Trophoblast cell (in vitro differentiated cells and primary cell): ENCODE measurements around the gene NEAT1.

Experiments
- DNase-seq, 2 donors: peaks; one replicate each; pipeline ENCODE4 v3.0.0-alpha.2; 2016
- H2AFZ ChIP-seq: 2 replicates; pipeline ENCODE4 v1.6.1; 2013; ENCODE audit warnings: low read length, moderate library complexity, mild to moderate bottlenecking; ENCODE audit not compliant: insufficient read depth, poor library complexity
- H2AK5ac ChIP-seq: 2 replicates; pipeline ENCODE4 v1.6.1; 2013; ENCODE audit warnings: mild to moderate bottlenecking, low read length
- H2BK120ac ChIP-seq: 2 replicates; pipeline ENCODE4 v1.6.1; 2013; ENCODE audit warnings: low read length, mild to moderate bottlenecking, moderate library complexity; ENCODE audit not compliant: insufficient read depth, poor library complexity
- H2BK12ac ChIP-seq: 2 replicates; pipeline ENCODE4 v1.6.1; 2013; ENCODE audit warnings: mild to moderate bottlenecking, low read length, moderate library complexity
- H2BK5ac ChIP-seq: 2 replicates; pipeline ENCODE4 v1.6.1; 2013; ENCODE audit warnings: low read length, low read depth, moderate library complexity, mild to moderate bottlenecking; ENCODE audit not compliant: poor library complexity
- H3K14ac ChIP-seq: 2 replicates; pipeline ENCODE4 v1.6.1; 2013; ENCODE audit warnings: mild to moderate bottlenecking, low read length
- H3K18ac ChIP-seq: 2 replicates; pipeline ENCODE4 v1.6.1; 2013; ENCODE audit warnings: mild to moderate bottlenecking, low read length
- H3K23ac ChIP-seq: 2 replicates; pipeline ENCODE4 v1.6.1; 2013; ENCODE audit warnings: low read length
- H3K27ac ChIP-seq: 2 replicates; pipeline ENCODE4 v1.5.1; 2013; ENCODE audit warnings: low read depth, mild to moderate bottlenecking, inconsistent platforms, low read length, moderate library complexity
- H3K27me3 ChIP-seq: 2 replicates; pipeline ENCODE4 v1.6.1; 2013; ENCODE audit warnings: inconsistent platforms, mild to moderate bottlenecking, low read length, moderate library complexity; ENCODE audit not compliant: insufficient read depth
- H3K36me3 ChIP-seq, 2 experiments: 1 replicate in 1 of 2; 2 replicates in 1 of 2; pipeline ENCODE4 v1.6.1; 2013; ENCODE audit warnings: low read length in 2 of 2, mild to moderate bottlenecking in 2 of 2, moderate library complexity in 1 of 2; ENCODE audit not compliant: insufficient read depth in 2 of 2, control insufficient read depth in 1 of 2
- H3K4ac ChIP-seq: 2 replicates; pipeline ENCODE4 v1.6.1; 2013; ENCODE audit warnings: low read depth, mild to moderate bottlenecking, low read length, moderate library complexity
- H3K4me1 ChIP-seq, 2 experiments: 1 replicate in 1 of 2; 2 replicates in 1 of 2; pipeline ENCODE4 v1.6.1; 2013; ENCODE audit warnings: low read length in 2 of 2, mild to moderate bottlenecking in 2 of 2, moderate library complexity in 1 of 2; ENCODE audit not compliant: insufficient read depth in 2 of 2, control insufficient read depth in 1 of 2
- H3K4me2 ChIP-seq: 2 replicates; pipeline ENCODE4 v1.6.1; 2013; ENCODE audit warnings: inconsistent platforms, mild to moderate bottlenecking, low read length, moderate library complexity
- H3K4me3 ChIP-seq: 2 replicates; pipeline ENCODE4 v1.5.1; 2013; ENCODE audit warnings: mild to moderate bottlenecking, low read depth, low read length, inconsistent platforms
- H3K79me1 ChIP-seq: one replicate; pipeline ENCODE4 v1.6.1; 2013; ENCODE audit warnings: low read length
- H3K79me2 ChIP-seq: 2 replicates; pipeline ENCODE4 v1.6.1; 2013; ENCODE audit warnings: low read length, mild to moderate bottlenecking; ENCODE audit not compliant: control insufficient read depth, insufficient read depth, poor library complexity
- H3K9ac ChIP-seq: 2 replicates; pipeline ENCODE4 v1.6.1; 2013; ENCODE audit warnings: mild to moderate bottlenecking, low read length
- H3K9me3 ChIP-seq: 2 replicates; pipeline ENCODE4 v1.6.1; 2013; ENCODE audit warnings: low read depth, mild to moderate bottlenecking, control low read depth, inconsistent platforms, low read length; ENCODE audit not compliant: insufficient read depth
- H4K12ac ChIP-seq: 2 replicates; pipeline ENCODE4 v1.6.1; 2013; ENCODE audit warnings: low read depth, mild to moderate bottlenecking, low read length, moderate library complexity
- H4K8ac ChIP-seq: 2 replicates; pipeline ENCODE4 v1.6.1; 2013; ENCODE audit warnings: low read depth, mild to moderate bottlenecking, low read length, moderate library complexity
- H4K91ac ChIP-seq: one replicate; pipeline ENCODE4 v1.6.1; 2013; ENCODE audit warnings: low read depth, mild to moderate bottlenecking, low read length, moderate library complexity
- WGBS: extraction: QIAGEN DNeasy Blood & Tissue Kit; methylation state at CpG from one replicate; pipeline ENCODE4 v1.1.7; 2013; ENCODE audit warnings: missing lambda C conversion rate; ENCODE audit not compliant: insufficient read length, insufficient coverage; ENCODE audit errors: extremely low coverage; 5-methylcytosine and 5-hydroxymethylcytosine counted together

Gene NEAT1

GRCh38 chr11:65454311-65454695 is 31.7 kb downstream of the NEAT1 start:
- Histone ChIP-seq H3K79me2 (peaks cover 3% of the 10 kb centered on the region), H2BK120ac (no peak overlapping the region), H3K4me1 (peaks cover 0 to 3% of the 10 kb centered on the region in 2 experiments), H3K9me3 (peaks cover 4% of the 10 kb centered on the region), H4K12ac (no peak overlapping the region), H3K79me1 (peaks cover 7% of the 10 kb centered on the region), H3K27me3 (no peaks in the 10 kb centered on the region), H3K9ac (no peak overlapping the region), H3K23ac (no peak overlapping the region), H3K27ac (no peak overlapping the region), H3K4me3 (no peak overlapping the region), H2BK5ac (no peak overlapping the region), H2AK5ac (no peak overlapping the region), H4K8ac (no peak overlapping the region), H3K14ac (no peak overlapping the region), H2BK12ac (no peak overlapping the region), H3K4ac (no peak overlapping the region), H2AFZ (no peak overlapping the region), H3K18ac (no peak overlapping the region), H3K4me2 (peak overlapping the region; percentile 66), H4K91ac (no peak overlapping the region), H3K36me3 (no peaks in the 10 kb centered on the region)
- DNase-seq: peak in 1 of 2 donors; percentile 54
- WGBS: no CpG with 5 or more reads among the region's 10 CpGs

GRCh38 chr11:65454696-65455456 is 32.3 kb downstream of the NEAT1 start:
- DNase-seq: peak; percentile 80 to 84
- peak overlapping the region; percentile 62 for H3K18ac ChIP-seq
- WGBS: no CpG with 5 or more reads among the region's 47 CpGs

GRCh38 chr11:65456418-65456817 is 33.8 kb downstream of the NEAT1 start:
- Histone ChIP-seq H3K23ac (no peak overlapping the region), H3K27ac (no peak overlapping the region), H2BK120ac (no peak overlapping the region), H4K8ac (no peak overlapping the region), H3K36me3 (no peaks in the 10 kb centered on the region), H3K4me1 (peaks cover 0 to 3% of the 10 kb centered on the region in 2 experiments), H3K79me2 (peaks cover 3% of the 10 kb centered on the region), H2BK12ac (no peak overlapping the region), H3K27me3 (no peaks in the 10 kb centered on the region), H2AK5ac (no peak overlapping the region), H3K79me1 (peaks cover 7% of the 10 kb centered on the region), H2AFZ (no peak overlapping the region), H2BK5ac (no peak overlapping the region), H4K91ac (no peak overlapping the region), H3K9ac (no peak overlapping the region), H3K18ac (no peak overlapping the region), H3K4me3 (no peak overlapping the region), H3K14ac (no peak overlapping the region), H3K4ac (no peak overlapping the region), H4K12ac (no peak overlapping the region), H3K4me2 (no peak overlapping the region), H3K9me3 (no peaks in the 10 kb centered on the region)
- WGBS: no CpG with 5 or more reads among the region's 3 CpGs
- DNase-seq: no peak

More at GRCh38 chr11:65454696-65455456, 32.3 kb downstream of the NEAT1 start:
- H3K27me3 ChIP-seq: no peaks in the 10 kb centered on the region
- H2BK12ac ChIP-seq: peak overlapping the region; percentile 29
- peak overlapping the region; percentile 69 for H4K8ac ChIP-seq
- peak overlapping the region; percentile 23 for H2BK5ac ChIP-seq
- H3K9ac ChIP-seq: no peak overlapping the region
- no peak overlapping the region for H2AK5ac ChIP-seq
- peak overlapping the region; percentile 28 for H2BK120ac ChIP-seq
- peak overlapping the region; percentile 72 for H2AFZ ChIP-seq
- peak overlapping the region; percentile 42 for H3K27ac ChIP-seq
- H4K12ac ChIP-seq: peak overlapping the region; percentile 37
- H3K36me3 ChIP-seq: no peaks in the 10 kb centered on the region
- peaks cover 7% of the 10 kb centered on the region for H3K79me1 ChIP-seq
- H3K4me2 ChIP-seq: peak overlapping the region; percentile 66
- H3K4me1 ChIP-seq: peaks cover 0 to 3% of the 10 kb centered on the region in 2 experiments
- H3K23ac ChIP-seq: no peak overlapping the region
- peak overlapping the region; percentile 32 for H3K14ac ChIP-seq
- peak overlapping the region; percentile 72 for H4K91ac ChIP-seq
- peaks cover 3% of the 10 kb centered on the region for H3K79me2 ChIP-seq
- H3K4ac ChIP-seq: no peak overlapping the region
- peak overlapping the region; percentile 15 for H3K4me3 ChIP-seq
- H3K9me3 ChIP-seq: peaks cover 3% of the 10 kb centered on the region

- Histone ChIP-seq H3K18ac (no peak overlapping the region), H3K14ac (no peak overlapping the region), H4K91ac (no peak overlapping the region), H3K4me1 (peaks cover 0 to 3% of the 10 kb centered on the region in 2 experiments), H2AFZ (no peak overlapping the region), H3K9ac (no peak overlapping the region), H3K27ac (no peak overlapping the region), H3K23ac (no peak overlapping the region), H2BK12ac (no peak overlapping the region), H4K8ac (no peak overlapping the region), H2BK5ac (no peak overlapping the region), H3K27me3 (no peaks in the 10 kb centered on the region), H2BK120ac (no peak overlapping the region), H4K12ac (no peak overlapping the region), H3K4me3 (no peak overlapping the region), H3K4me2 (no peak overlapping the region), H3K9me3 (no peaks in the 10 kb centered on the region), H2AK5ac (no peak overlapping the region), H3K4ac (no peak overlapping the region), H3K79me2 (peaks cover 3% of the 10 kb centered on the region), H3K36me3 (no peaks in the 10 kb centered on the region), H3K79me1 (peaks cover 7% of the 10 kb centered on the region)
- no CpG with 5 or more reads among the region's 7 CpGs for WGBS
- peak in 1 of 2 donors; percentile 7 for DNase-seq
Observed at GRCh38 chr11:65459552-65459951, 37.0 kb downstream of the NEAT1 start.
